OCI-LY3 (cell line): ENCODE measurements around the gene SPDYC.

Source experiments
- H2AFZ ChIP-seq: fragments of 200-600, 300-600 bp; shearing (Covaris generic); 2 replicates; pipeline ENCODE4 v1.6.0; 2014; ENCODE audit warnings: antibody characterized with exemption, low read depth, low read length
- H3K27ac ChIP-seq: fragments of 200-600, 300-600 bp; sonication (generic); 2 replicates; pipeline ENCODE4 v1.5.1; 2014; ENCODE audit warnings: mild to moderate bottlenecking, low read length, moderate library complexity, mixed read lengths
- H3K27me3 ChIP-seq: fragments of 200-600, 300-600 bp; sonication (generic); 2 replicates; pipeline ENCODE4 v1.6.1; 2014; ENCODE audit warnings: low read depth, low read length, mixed read lengths
- H3K36me3 ChIP-seq: fragments of 200-600, 300-600 bp; sonication (generic); replicated peaks from 2 replicates; pipeline ENCODE3; 2014; ENCODE audit warnings: low read depth, low read length, mixed read lengths
- H3K4me1 ChIP-seq: fragments of 300-600, 200-600 bp; sonication (generic); 2 replicates; pipeline ENCODE4 v1.6.1; 2014; ENCODE audit warnings: low read length, mixed read lengths
- H3K4me2 ChIP-seq: fragments of 200-600, 300-600 bp; sonication (generic); 2 replicates; pipeline ENCODE4 v1.6.1; 2014; ENCODE audit warnings: low read length, mixed read lengths
- H3K4me3 ChIP-seq: fragments of 300-600, 200-600 bp; sonication (generic); 2 replicates; pipeline ENCODE4 v1.5.1; 2014; ENCODE audit warnings: antibody characterized with exemption, mild to moderate bottlenecking, low read length, moderate library complexity
- H3K79me2 ChIP-seq: fragments of 300-600, 200-600 bp; shearing (Covaris generic); 2 replicates; pipeline ENCODE4 v1.6.1; 2014; ENCODE audit warnings: mild to moderate bottlenecking, low read length, mixed read lengths
- H3K9ac ChIP-seq: fragments of 300-600, 200-600 bp; shearing (Covaris generic); 2 replicates; pipeline ENCODE4 v1.6.0; 2014; ENCODE audit warnings: mild to moderate bottlenecking, low read length, moderate library complexity
- H3K9me3 ChIP-seq: fragments of 200-600, 300-600 bp; shearing (Covaris generic); 2 replicates; pipeline ENCODE4 v1.6.1; 2014; ENCODE audit warnings: low read length, mixed read lengths; ENCODE audit not compliant: insufficient read depth
- H4K20me1 ChIP-seq: fragments of 200-600, 300-600 bp; sonication (generic); 2 replicates; pipeline ENCODE4 v1.6.1; 2016; ENCODE audit warnings: low read length, mixed read lengths; ENCODE audit not compliant: insufficient read depth
- EZH2phosphoT487 ChIP-seq: fragments of 200-600 bp; shearing (Covaris generic); IDR thresholded peaks from 2 replicates; pipeline ENCODE4 v1.6.1; 2018; ENCODE audit warnings: antibody characterized with exemption, mixed run types, low read depth
- TF ChIP-seq, protein P1 (sequence below): fragments of 200-600, 300-600 bp; sonication (generic); IDR thresholded peaks from 2 replicates; pipeline ENCODE4 v1.5.1; 2014; ENCODE audit warnings: antibody characterized with exemption, low read length, low read depth

SPDYC gene

DNA sequence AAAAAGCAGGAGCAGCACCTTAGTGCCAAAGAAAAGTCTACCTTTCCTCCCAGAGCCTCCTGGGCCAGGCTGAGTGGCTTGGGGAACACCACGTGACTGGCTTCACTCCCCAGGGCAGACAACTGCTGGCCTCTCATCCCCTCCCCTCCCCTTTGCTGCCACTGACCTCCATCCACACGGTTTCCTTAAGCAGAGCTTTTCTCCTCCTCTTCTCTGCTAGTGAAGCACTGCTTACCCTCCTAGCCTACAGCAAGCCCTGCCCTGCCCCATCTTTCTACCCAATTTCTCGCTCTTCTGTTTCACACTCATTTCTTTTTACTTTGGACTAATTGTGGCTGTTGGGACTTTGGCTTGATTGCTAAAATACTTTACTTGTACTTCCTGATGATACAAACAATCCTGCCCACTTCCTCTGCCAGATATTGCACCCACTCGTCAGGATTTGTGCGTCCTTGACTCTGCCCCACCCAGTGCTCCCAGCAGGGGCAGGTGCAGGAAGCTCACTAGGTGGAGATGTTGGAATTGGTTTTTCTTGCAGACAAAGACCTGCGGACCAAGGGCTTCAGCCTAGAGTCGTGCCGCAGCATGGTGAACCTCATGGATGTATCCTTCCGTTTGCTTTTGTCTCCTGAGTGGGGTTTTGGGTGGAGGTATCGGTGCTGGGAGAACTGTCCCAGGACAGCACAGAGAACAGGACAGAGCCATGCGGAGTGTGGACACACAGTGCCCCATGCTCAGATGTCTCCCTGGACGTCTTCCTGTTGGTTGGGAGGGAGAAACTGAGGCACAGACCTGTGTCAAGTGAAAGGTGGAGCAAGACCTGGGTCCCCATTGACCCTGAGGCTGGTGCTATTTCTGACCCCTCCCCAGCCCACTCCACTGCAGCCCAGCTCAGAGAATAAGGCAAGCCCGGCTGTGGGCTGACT lies 39.0 kb downstream of the SPDYC start:
- H3K4me2 ChIP-seq = no peak overlapping the region
- peaks cover 30% of the 10 kb centered on the region for H3K36me3 ChIP-seq
- no peak overlapping the region for H3K9ac ChIP-seq
- TF ChIP-seq EZH2phosphoT487 = no peak
- TF ChIP-seq, protein P1, sequence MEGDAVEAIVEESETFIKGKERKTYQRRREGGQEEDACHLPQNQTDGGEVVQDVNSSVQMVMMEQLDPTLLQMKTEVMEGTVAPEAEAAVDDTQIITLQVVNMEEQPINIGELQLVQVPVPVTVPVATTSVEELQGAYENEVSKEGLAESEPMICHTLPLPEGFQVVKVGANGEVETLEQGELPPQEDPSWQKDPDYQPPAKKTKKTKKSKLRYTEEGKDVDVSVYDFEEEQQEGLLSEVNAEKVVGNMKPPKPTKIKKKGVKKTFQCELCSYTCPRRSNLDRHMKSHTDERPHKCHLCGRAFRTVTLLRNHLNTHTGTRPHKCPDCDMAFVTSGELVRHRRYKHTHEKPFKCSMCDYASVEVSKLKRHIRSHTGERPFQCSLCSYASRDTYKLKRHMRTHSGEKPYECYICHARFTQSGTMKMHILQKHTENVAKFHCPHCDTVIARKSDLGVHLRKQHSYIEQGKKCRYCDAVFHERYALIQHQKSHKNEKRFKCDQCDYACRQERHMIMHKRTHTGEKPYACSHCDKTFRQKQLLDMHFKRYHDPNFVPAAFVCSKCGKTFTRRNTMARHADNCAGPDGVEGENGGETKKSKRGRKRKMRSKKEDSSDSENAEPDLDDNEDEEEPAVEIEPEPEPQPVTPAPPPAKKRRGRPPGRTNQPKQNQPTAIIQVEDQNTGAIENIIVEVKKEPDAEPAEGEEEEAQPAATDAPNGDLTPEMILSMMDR = no peak
- no peaks in the 10 kb centered on the region for H4K20me1 ChIP-seq
- peaks cover 6% of the 10 kb centered on the region for H3K4me1 ChIP-seq
- no peaks in the 10 kb centered on the region for H3K27me3 ChIP-seq
- H3K27ac ChIP-seq = no peak overlapping the region
- no peaks in the 10 kb centered on the region for H3K9me3 ChIP-seq
- H2AFZ ChIP-seq = no peak overlapping the region
- H3K4me3 ChIP-seq = no peak overlapping the region
- no peaks in the 10 kb centered on the region for H3K79me2 ChIP-seq

DNA sequence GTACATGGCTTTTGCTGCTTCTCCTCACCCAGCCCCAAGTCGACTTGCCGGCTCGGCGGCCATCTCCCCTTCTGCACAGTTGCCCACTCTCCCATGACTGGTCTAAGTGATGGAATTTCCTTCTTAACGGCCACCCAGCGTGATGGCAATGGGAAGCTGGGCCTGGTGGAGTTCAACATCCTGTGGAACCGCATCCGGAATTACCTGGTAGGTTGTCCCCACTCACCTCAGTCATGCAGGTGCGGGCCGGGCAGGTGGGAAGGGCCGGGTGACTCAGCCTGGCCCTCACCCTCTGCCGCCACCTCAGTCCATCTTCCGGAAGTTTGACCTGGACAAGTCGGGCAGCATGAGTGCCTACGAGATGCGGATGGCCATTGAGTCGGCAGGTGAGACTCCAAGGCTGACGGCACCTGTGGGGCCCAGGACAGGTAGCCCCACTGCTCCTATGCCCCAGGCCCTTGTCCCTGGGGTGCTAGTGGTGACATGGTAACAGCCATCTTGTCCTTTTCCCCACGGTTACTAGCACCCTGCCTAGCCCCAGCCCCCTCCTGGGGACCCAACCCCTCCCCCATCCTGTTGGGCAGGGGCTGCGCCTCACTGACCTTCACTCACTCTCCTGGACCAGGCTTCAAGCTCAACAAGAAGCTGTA lies 39.8 kb downstream of the SPDYC start:
- H3K4me2 ChIP-seq = no peak overlapping the region
- peaks cover 3% of the 10 kb centered on the region for H3K4me1 ChIP-seq
- H3K36me3 ChIP-seq = peaks cover 30% of the 10 kb centered on the region
- no peaks in the 10 kb centered on the region for H3K27me3 ChIP-seq
- H4K20me1 ChIP-seq = no peaks in the 10 kb centered on the region
- H3K4me3 ChIP-seq = no peak overlapping the region
- no peaks in the 10 kb centered on the region for H3K79me2 ChIP-seq
- no peak overlapping the region for H3K27ac ChIP-seq
- no peak for TF ChIP-seq EZH2phosphoT487
- TF ChIP-seq, protein P1 = no peak
- no peaks in the 10 kb centered on the region for H3K9me3 ChIP-seq
- H3K9ac ChIP-seq = no peak overlapping the region
- no peak overlapping the region for H2AFZ ChIP-seq

DNA sequence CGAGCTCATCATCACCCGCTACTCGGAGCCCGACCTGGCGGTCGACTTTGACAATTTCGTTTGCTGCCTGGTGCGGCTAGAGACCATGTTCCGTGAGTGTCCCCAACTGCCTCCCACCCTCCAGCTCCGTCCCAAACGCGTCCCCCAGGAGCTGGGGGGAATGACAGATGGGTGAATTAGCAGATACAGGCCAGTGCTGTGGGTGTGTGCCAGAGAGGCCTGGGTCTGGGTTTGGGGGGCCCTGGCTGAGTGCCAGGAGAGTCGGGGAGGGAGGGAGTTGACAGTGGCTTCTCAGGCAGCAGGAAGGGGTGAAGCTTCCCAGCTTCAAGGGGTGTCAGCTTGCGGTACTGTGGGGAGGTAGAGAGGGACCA lies 40.3 kb downstream of the SPDYC start:
- Histone ChIP-seq H4K20me1 (no peaks in the 10 kb centered on the region), H3K79me2 (no peaks in the 10 kb centered on the region), H3K27ac (no peak overlapping the region), H3K4me2 (no peak overlapping the region), H3K4me3 (no peak overlapping the region), H3K9ac (no peak overlapping the region), H3K9me3 (no peaks in the 10 kb centered on the region), H3K36me3 (peaks cover 30% of the 10 kb centered on the region), H2AFZ (no peak overlapping the region), H3K4me1 (no peaks in the 10 kb centered on the region), H3K27me3 (no peaks in the 10 kb centered on the region)
- TF ChIP-seq EZH2phosphoT487 = no peak
- TF ChIP-seq, protein P1 = no peak

DNA sequence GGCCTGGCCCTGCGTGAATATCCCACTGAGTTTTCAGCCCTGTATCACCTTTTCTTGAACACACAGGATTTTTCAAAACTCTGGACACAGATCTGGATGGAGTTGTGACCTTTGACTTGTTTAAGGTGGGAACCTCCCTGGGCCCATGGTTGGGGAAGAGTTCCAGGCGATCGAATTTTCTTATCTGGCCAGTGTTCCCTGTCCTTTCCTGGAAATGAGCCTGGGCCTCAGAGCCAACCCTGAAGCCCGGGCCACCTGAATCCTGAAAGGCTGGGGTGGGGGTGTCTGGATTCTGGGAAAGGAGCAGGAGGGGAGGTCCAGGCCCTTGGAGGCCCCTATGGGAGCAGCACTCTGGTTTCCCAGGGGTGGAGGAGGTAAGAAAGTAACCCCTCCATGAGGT lies 40.7 kb downstream of the SPDYC start:
- Histone ChIP-seq H3K79me2 (no peaks in the 10 kb centered on the region), H4K20me1 (no peaks in the 10 kb centered on the region), H3K4me1 (no peaks in the 10 kb centered on the region), H3K9ac (no peak overlapping the region), H3K4me3 (no peak overlapping the region), H2AFZ (no peak overlapping the region), H3K9me3 (no peaks in the 10 kb centered on the region), H3K27me3 (no peaks in the 10 kb centered on the region), H3K27ac (no peak overlapping the region), H3K36me3 (peaks cover 28% of the 10 kb centered on the region), H3K4me2 (no peak overlapping the region)
- TF ChIP-seq EZH2phosphoT487 = no peak
- TF ChIP-seq, protein P1 = no peak
